Mesenchymal stem cell (in vitro differentiated cells and primary cell): Measurements from ENCODE around the gene CTBP2.
A peak's percentile ranks its signal among the peaks of the same experiment; 100 is the strongest.

Source experiments
- DNase-seq: peaks from one replicate; pipeline ENCODE4 v3.0.0-alpha.2; 2013
- H2AFZ ChIP-seq: one replicate; pipeline ENCODE4 v1.6.1; 2013; ENCODE audit warnings: low read depth, mild to moderate bottlenecking, control low read depth, inconsistent platforms, low read length, moderate library complexity
- H2AK5ac ChIP-seq: 2 replicates; pipeline ENCODE4 v1.6.1; 2013; ENCODE audit warnings: low read length, moderate library complexity, mild to moderate bottlenecking, inconsistent platforms; ENCODE audit not compliant: severe bottlenecking
- H2BK120ac ChIP-seq: one replicate; pipeline ENCODE4 v1.6.1; 2013; ENCODE audit warnings: low read depth, mild to moderate bottlenecking, inconsistent platforms, low read length, moderate library complexity
- H2BK12ac ChIP-seq, 2 experiments: one replicate each; pipeline ENCODE4 v1.6.1; 2013; ENCODE audit warnings: inconsistent platforms in 2 of 2, low read length in 2 of 2, mild to moderate bottlenecking in 2 of 2, moderate library complexity in 2 of 2, control low read depth in 1 of 2
- H2BK15ac ChIP-seq: one replicate; pipeline ENCODE4 v1.6.1; 2013; ENCODE audit warnings: mild to moderate bottlenecking, low read depth, inconsistent platforms; ENCODE audit not compliant: poor library complexity, severe bottlenecking
- H2BK5ac ChIP-seq: 2 replicates; pipeline ENCODE4 v1.6.1; 2013; ENCODE audit warnings: low read depth, mild to moderate bottlenecking, low read length, control low read depth, inconsistent platforms; ENCODE audit not compliant: poor library complexity, severe bottlenecking
- H3K14ac ChIP-seq, 2 experiments: one replicate each; pipeline ENCODE4 v1.6.1; 2013; ENCODE audit warnings: inconsistent platforms in 2 of 2, low read length in 2 of 2, control low read depth in 1 of 2, mild to moderate bottlenecking in 1 of 2, moderate library complexity in 1 of 2
- H3K18ac ChIP-seq, 2 experiments: one replicate each; pipeline ENCODE4 v1.6.1; 2013; ENCODE audit warnings: inconsistent platforms in 2 of 2, low read length in 2 of 2, control low read depth in 1 of 2, low read depth in 1 of 2, mild to moderate bottlenecking in 1 of 2
- H3K23ac ChIP-seq, 2 experiments: one replicate each; pipeline ENCODE4 v1.6.1; 2013; ENCODE audit warnings: inconsistent platforms in 2 of 2, low read length in 2 of 2, mild to moderate bottlenecking in 2 of 2, moderate library complexity in 2 of 2, control low read depth in 1 of 2
- H3K27ac ChIP-seq: 2 replicates; pipeline ENCODE4 v1.5.1; 2013; ENCODE audit warnings: mild to moderate bottlenecking, moderate library complexity, low read length, control low read depth, inconsistent platforms; ENCODE audit not compliant: poor library complexity, severe bottlenecking
- H3K27me3 ChIP-seq, 2 experiments: 2 replicates each; pipeline versions ENCODE4 v1.6.1 to v1.7.0; 2013; ENCODE audit warnings: low read length in 2 of 2, mild to moderate bottlenecking in 2 of 2, moderate library complexity in 2 of 2, control low read depth in 1 of 2, inconsistent platforms in 1 of 2; ENCODE audit not compliant: control insufficient read depth in 1 of 2, insufficient read depth in 1 of 2
- H3K36me3 ChIP-seq, 2 experiments: 2 replicates each; pipeline versions ENCODE4 v1.6.1 to v1.7.0; 2013; ENCODE audit warnings: low read length in 2 of 2, control low read depth in 1 of 2, inconsistent platforms in 1 of 2, low read depth in 1 of 2, mild to moderate bottlenecking in 1 of 2; ENCODE audit not compliant: insufficient read depth in 2 of 2, control insufficient read depth in 1 of 2
- H3K4ac ChIP-seq, 2 experiments: one replicate each; pipeline ENCODE4 v1.6.1; 2013; ENCODE audit warnings: inconsistent platforms in 2 of 2, low read length in 2 of 2, mild to moderate bottlenecking in 2 of 2, moderate library complexity in 2 of 2, control low read depth in 1 of 2, low read depth in 1 of 2
- H3K4me1 ChIP-seq: 2 replicates; pipeline ENCODE4 v1.6.1; 2013; ENCODE audit warnings: low read depth, low read length, control low read depth; ENCODE audit not compliant: control insufficient read depth, insufficient read depth
- H3K4me2 ChIP-seq: 2 replicates; pipeline ENCODE4 v1.6.1; 2013; ENCODE audit warnings: low read length, mild to moderate bottlenecking, inconsistent platforms; ENCODE audit not compliant: poor library complexity, severe bottlenecking
- H3K4me3 ChIP-seq, 2 experiments: 2 replicates each; pipeline versions ENCODE4 v1.5.1 to v1.7.0; 2013; ENCODE audit warnings: low read length in 2 of 2, mild to moderate bottlenecking in 2 of 2, control low read depth in 1 of 2, low read depth in 1 of 2; ENCODE audit not compliant: insufficient read depth in 1 of 2
- H3K79me1 ChIP-seq: replicated peaks from 2 replicates; pipeline ENCODE4 v1.6.1; 2013; ENCODE audit warnings: mild to moderate bottlenecking, control low read depth, low read length, inconsistent platforms; ENCODE audit not compliant: poor library complexity, severe bottlenecking
- H3K9ac ChIP-seq: 2 replicates; pipeline ENCODE4 v1.7.0; 2013; ENCODE audit warnings: mild to moderate bottlenecking, low read length, moderate library complexity
- H3K9me3 ChIP-seq: 2 replicates; pipeline ENCODE4 v1.7.0; 2013; ENCODE audit warnings: mild to moderate bottlenecking, low read length; ENCODE audit not compliant: control insufficient read depth
- H4K8ac ChIP-seq: one replicate; pipeline ENCODE4 v1.6.1; 2013; ENCODE audit warnings: inconsistent platforms, mild to moderate bottlenecking, low read length, moderate library complexity
- H4K91ac ChIP-seq: one replicate; pipeline ENCODE4 v1.6.1; 2013; ENCODE audit warnings: mild to moderate bottlenecking, low read length, inconsistent platforms
- WGBS: methylation state at CpG from one replicate; pipeline ENCODE4 v1.1.7; 2013; ENCODE audit warnings: mixed read lengths; 5-methylcytosine and 5-hydroxymethylcytosine counted together

CTBP2 gene

GRCh38 chr10:124983321-124983720, 177.0 kb downstream of the CTBP2 start:
- Histone ChIP-seq H2BK12ac (no peak overlapping the region), H3K27me3 (no peaks in the 10 kb centered on the region), H2BK120ac (peak overlapping the region; percentile 5), H3K4me2 (no peak overlapping the region), H3K36me3 (peaks cover 18 to 70% of the 10 kb centered on the region in 2 experiments), H3K4me3 (no peak overlapping the region), H3K23ac (no peak overlapping the region), H4K8ac (peak overlapping the region; percentile 15), H2AFZ (no peak overlapping the region), H2AK5ac (no peak overlapping the region), H3K4ac (no peak overlapping the region), H3K18ac (no peak overlapping the region), H3K4me1 (no peaks in the 10 kb centered on the region), H3K9me3 (no peaks in the 10 kb centered on the region), H3K79me1 (peaks cover 17% of the 10 kb centered on the region), H3K27ac (no peak overlapping the region), H4K91ac (no peak overlapping the region), H2BK15ac (no peak overlapping the region), H2BK5ac (no peak overlapping the region), H3K14ac (no peak overlapping the region), H3K9ac (no peak overlapping the region)
- no peak for DNase-seq
- 78% methylated on average over 6 of the region's 6 CpGs for WGBS

GRCh38 chr10:124978376-124978725, 182.0 kb downstream of the CTBP2 start:
- no peak overlapping the region for H2BK120ac ChIP-seq
- H3K4me1 ChIP-seq, result peaks cover 9% of the 10 kb centered on the region
- no peak overlapping the region for H2BK15ac ChIP-seq
- no peak overlapping the region for H2AK5ac ChIP-seq
- H3K79me1 ChIP-seq, result peaks cover 22% of the 10 kb centered on the region
- H3K4me2 ChIP-seq, result no peak overlapping the region
- no peaks in the 10 kb centered on the region for H3K27me3 ChIP-seq
- H3K36me3 ChIP-seq, result peaks cover 6 to 51% of the 10 kb centered on the region in 2 experiments
- H2AFZ ChIP-seq, result no peak overlapping the region
- H3K18ac ChIP-seq, result no peak overlapping the region
- H3K14ac ChIP-seq, result no peak overlapping the region
- no peak overlapping the region for H3K4me3 ChIP-seq
- H3K23ac ChIP-seq, result no peak overlapping the region
- no peak overlapping the region for H3K4ac ChIP-seq
- H3K9me3 ChIP-seq, result no peaks in the 10 kb centered on the region
- no peak overlapping the region for H4K8ac ChIP-seq
- no peak overlapping the region for H4K91ac ChIP-seq
- WGBS, result 96% methylated on average over 3 of the region's 5 CpGs
- DNase-seq, result no peak
- no peak overlapping the region for H3K27ac ChIP-seq
- H3K9ac ChIP-seq, result no peak overlapping the region
- no peak overlapping the region for H2BK12ac ChIP-seq
- H2BK5ac ChIP-seq, result no peak overlapping the region

- Histone ChIP-seq H2BK5ac (no peak overlapping the region), H3K4ac (no peak overlapping the region)
- WGBS, result 89% methylated on average over 4 of the region's 4 CpGs
These were observed 182.6 kb downstream of the CTBP2 start for GRCh38 chr10:124977648-124978375.

DNA sequence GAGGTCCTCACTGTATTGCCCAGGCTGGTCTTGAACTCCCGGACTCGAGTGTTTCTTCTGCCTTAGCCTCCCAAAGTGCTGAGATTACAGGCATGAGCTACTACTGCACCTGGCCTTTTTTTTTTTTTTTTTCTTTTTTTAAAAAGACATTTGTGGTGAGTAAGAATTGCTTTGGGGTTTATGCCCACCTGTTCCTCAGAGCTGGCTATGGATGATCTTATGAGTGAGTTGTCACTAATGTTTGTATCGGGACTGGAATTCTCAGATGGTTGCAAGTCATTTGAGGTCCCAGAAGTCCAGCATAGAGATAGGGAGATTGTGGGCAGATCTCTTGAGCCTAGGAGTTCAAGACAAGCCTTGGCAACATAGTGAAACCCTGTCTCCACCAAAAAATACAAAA, 183.2 kb downstream of the CTBP2 start:
- H3K36me3 ChIP-seq, result peaks cover 4 to 40% of the 10 kb centered on the region in 2 experiments
- no peak overlapping the region for H2BK5ac ChIP-seq
- H3K9ac ChIP-seq, result no peak overlapping the region
- WGBS, result 100% methylated on average over 3 of the region's 3 CpGs
- no peaks in the 10 kb centered on the region for H3K9me3 ChIP-seq
- no peak overlapping the region for H3K4me3 ChIP-seq
- no peak overlapping the region for H3K18ac ChIP-seq
- no peak overlapping the region for H3K4ac ChIP-seq
- H3K4me1 ChIP-seq, result peaks cover 9% of the 10 kb centered on the region
- H2BK120ac ChIP-seq, result no peak overlapping the region
- H4K91ac ChIP-seq, result no peak overlapping the region
- no peak overlapping the region for H3K14ac ChIP-seq
- H3K79me1 ChIP-seq, result peaks cover 22% of the 10 kb centered on the region
- no peak for DNase-seq
- H3K23ac ChIP-seq, result no peak overlapping the region
- no peak overlapping the region for H4K8ac ChIP-seq
- no peak overlapping the region for H3K4me2 ChIP-seq
- H2AK5ac ChIP-seq, result no peak overlapping the region
- H2BK12ac ChIP-seq, result no peak overlapping the region
- no peak overlapping the region for H3K27ac ChIP-seq
- no peak overlapping the region for H2BK15ac ChIP-seq
- H3K27me3 ChIP-seq, result no peaks in the 10 kb centered on the region
- H2AFZ ChIP-seq, result no peak overlapping the region

More at GRCh38 chr10:124977648-124978375, 182.6 kb downstream of the CTBP2 start:
- no peak for DNase-seq
- Histone ChIP-seq H3K18ac (no peak overlapping the region), H2BK120ac (no peak overlapping the region), H3K27ac (no peak overlapping the region), H3K27me3 (no peaks in the 10 kb centered on the region), H3K9ac (no peak overlapping the region), H2AK5ac (no peak overlapping the region), H3K9me3 (no peaks in the 10 kb centered on the region), H3K79me1 (peaks cover 22% of the 10 kb centered on the region), H3K4me1 (peaks cover 9% of the 10 kb centered on the region), H2BK15ac (no peak overlapping the region), H2AFZ (no peak overlapping the region), H3K14ac (no peak overlapping the region), H3K4me2 (no peak overlapping the region), H3K23ac (no peak overlapping the region), H4K91ac (no peak overlapping the region), H4K8ac (no peak overlapping the region), H2BK12ac (no peak overlapping the region), H3K36me3 (peaks cover 4 to 46% of the 10 kb centered on the region in 2 experiments), H3K4me3 (no peak overlapping the region)
